HG03039 (cell line): ENCODE measurements around the gene MYO7A.

Experiments
- ATAC-seq: cut with Tn5 transposase; IDR thresholded peaks from one replicate; pipeline ENCODE4 v1.9.1; 2021; ENCODE audit warnings: mild to moderate bottlenecking, moderate library complexity; ENCODE audit not compliant: unreplicated experiment

The MYO7A gene

GRCh38 chr11:77262803-77263202, 134.8 kb downstream of the MYO7A start:
- ATAC-seq, result no peak
